ENCODE results near the gene AEBP1.
"Not testable (repeated sequence)": the region's sequence is repeated elsewhere in the genome, so short reads cannot be mapped to it uniquely, and the experiment has no call there.

The AEBP1 gene

GRCh38 chr7:44121761-44122420, 17.7 kb downstream of the AEBP1 start:
- DNase-seq = no peak

DNA sequence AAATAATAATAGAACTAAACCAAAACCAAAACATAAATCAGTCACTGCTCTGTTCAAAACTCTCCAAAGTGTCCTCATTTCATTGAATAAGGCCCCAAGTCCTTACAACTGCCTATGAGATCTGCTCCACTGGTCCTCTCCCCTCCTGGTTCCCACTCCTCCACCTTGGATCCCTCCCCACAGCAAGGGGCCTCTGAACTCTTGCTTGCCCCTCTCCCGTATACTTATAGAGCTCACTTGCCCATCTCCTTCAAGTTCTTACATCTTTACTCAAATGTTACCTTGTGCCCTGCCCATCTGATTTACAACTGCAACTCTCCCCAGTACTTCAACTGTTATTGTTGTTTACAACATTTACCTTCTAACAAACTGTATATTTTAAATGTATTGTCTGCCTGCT, 18.4 kb downstream of the AEBP1 start:
- DNase-seq = no peak

DNA sequence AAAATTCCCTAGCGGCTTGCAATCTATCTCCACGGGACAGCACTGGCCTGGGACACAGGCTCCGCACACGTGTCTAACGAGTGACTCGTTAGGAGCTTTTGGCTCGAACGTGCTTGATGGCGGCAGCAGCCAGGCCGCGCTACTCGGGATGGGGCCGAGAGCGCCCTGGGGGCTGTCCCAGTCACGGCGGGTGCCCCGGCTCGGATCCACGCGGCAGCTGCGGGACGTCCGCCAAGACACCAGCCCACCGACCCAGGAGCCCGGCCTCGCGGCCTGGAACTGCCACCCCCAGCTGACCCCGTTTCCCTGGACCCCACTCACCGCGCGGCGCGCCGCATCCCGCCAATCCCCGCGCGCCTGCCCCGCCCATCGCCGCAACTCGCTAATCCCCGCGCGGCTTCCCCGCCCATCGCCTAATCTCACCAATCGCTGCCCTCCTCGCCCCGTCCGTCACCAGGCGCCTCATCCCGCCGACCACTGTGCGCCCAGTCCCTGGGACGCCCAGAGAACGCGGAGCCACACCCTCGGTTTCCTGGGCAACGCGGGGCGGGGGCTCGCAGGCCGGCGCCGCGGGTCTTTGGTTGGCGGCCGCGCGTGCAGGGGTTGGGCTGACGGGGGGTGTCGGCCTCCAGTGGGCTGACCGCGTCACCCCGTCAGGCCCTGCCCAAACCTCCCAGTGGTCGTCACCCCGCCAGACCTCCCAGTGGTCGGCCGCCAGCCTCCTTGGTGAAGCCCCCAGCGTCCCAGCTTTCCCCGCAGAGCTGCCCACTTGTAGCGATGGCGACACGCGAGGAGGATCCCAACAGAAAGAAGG, 19.3 kb downstream of the AEBP1 start, which contains the start of gene POLD2:
POLD2 (minus strand) TSS at position 359 of the 814 bp plus-strand sequence. CDS start 1,495 bp downstream, outside the sequence.
- peak; percentile 96 for DNase-seq

DNA sequence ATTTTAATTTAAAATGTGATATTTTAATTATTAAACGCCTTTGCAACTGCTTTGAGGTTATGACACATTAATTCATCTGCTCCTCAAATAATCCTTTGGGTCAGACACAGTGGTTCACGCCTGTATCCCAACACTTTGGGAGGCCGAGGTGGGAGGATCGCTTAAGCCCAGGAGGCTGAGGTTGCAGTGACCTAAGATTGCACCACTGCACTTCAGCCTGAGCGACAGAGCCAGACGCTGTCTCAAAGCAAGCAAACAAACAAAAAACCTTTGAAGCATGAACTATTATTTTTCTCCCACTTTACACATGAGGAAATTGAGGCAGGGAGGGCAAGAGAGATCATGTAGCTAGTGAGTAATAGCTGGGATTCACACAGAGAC, 20.7 kb downstream of the AEBP1 start:
- DNase-seq = no peak

DNA sequence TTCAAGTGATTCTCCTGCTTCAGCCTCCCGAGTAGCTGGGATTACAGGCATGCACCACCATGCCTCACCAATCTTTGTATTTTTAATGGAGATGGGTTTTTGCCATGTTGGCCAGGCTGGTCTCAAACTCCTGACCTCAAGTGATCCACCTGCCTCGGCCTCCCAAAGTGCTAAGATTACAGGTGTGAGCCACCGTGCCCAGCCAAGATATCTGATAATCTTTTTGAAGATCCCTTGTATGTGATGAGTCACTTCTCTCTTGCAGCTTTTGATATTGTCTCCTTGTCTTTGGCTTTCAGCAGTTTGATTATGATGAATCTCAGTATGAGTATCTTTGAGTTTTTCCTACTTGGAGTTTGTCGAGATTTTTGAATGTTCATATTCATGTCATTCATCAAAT, 22.4 kb downstream of the AEBP1 start:
- not testable (repeated sequence) for DNase-seq

DNA sequence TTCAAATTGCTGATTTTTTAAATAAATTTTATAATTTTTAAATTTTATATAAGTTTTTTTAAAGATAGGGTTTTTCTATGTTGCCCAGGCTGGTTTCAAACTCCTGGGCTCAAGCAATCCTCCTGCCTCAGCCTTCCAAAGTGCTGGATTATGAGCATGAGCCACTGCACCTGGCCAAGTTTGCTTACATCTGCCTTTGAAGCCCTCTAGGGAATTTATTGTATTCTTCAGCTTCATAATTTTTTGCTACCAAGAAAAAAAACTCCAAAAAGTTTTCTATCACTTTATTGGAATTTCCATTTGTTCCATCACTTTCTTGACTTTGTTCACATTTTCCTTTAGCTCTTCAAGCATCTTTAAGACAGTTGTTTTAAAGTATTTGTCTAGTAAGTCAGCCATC, 23.0 kb downstream of the AEBP1 start:
- no peak for DNase-seq

DNA sequence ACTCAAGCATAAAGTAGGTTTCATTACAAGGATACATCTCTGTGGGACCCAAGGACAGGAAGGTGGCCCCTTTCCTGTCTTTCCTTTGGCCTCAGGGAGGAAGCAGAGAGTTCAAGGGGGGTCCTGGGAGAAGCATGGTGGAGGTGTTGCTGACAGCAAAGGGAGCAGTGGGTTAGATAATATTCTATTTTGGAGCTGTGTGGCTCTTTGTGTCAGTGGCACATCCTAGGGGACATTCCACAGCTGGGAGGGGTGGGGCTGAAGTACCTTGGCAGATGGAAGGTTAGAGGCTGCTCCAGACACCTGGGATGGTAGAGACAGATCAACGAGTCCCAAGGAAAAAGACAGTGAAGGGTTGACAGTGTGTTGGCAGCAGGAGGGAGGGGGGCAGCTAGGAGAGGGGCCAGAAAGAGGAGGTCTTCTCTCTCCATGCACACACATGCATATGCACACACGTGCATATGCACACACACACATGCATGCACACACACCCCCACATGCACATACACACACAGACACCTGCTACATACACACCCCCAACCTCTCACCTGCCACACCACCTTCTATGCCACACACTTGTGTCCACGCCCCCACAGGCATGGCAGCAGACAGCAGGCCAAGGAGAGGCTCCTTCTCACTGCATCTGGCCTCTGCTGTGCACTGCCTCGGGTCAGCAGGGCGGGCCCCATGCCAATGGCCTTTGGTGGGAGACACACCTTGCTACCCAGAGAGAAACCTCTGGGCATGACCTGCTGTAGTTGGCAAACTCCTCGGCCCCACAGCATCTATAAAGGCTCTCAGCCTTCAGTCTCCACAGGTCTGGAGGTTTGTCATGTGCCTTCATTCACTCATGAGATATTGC, 24.8 kb downstream of the AEBP1 start:
- no peak for DNase-seq

DNA sequence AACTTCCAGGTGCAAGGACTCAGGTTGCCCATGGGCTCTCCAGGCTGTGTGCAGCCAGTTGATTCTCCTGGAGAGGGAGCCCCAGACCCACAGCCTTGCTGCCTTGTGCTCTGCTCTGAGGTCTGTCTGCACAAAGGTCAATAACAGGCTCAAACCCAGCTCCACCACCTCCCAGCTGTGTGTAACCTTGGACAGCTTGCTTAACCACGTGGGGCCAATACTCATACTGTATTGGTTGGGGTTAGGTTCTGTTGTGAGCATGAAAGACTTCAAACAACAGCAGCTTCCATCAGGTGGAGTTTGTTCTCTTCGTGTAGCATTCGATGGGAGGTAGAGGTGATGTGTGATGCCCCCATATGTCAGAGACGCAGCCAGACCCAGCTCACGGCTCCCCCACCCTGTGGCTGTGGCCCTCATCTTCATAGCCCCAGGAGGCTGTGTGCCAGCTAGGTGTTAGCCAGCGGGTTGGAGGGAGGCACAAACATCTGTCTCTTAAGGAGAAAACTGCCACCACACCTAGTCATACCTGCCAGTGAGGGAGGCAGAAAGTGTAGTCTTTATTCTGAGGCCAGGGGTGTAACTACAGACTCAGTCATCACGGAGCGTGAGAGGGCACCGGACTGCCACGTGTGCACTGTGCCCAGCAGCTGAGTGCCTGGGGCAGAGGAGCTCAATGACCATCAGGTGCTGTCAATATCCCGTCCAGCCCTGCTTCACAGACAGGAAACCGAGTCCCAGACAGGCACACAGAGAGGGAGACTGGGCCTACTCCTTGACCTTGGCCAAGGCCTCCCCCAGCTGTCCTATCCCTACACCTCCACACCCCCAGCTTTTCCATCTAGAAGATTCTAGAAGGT, 27.3 kb downstream of the AEBP1 start:
- DNase-seq = peak; percentile 41

DNA sequence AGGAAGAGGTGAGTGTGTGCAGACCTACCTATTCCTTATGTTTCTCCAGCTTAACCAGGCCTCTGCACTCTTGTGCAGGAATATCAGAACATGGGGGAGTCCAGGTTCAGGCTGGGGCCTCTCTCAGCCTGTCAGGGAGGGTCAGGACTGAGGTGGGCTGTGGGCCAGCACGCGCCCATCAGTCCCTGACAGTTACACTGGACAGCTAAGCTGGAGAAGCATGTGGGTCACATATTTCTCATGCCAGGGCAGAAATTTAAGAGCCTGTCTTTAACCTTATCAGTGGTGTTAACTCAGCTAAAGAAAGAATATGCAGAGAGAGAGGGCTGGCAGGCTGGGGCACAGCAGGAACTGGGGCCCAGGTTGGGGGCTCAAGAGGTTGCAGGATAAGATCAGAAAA, 27.9 kb downstream of the AEBP1 start:
- DNase-seq = no peak

DNA sequence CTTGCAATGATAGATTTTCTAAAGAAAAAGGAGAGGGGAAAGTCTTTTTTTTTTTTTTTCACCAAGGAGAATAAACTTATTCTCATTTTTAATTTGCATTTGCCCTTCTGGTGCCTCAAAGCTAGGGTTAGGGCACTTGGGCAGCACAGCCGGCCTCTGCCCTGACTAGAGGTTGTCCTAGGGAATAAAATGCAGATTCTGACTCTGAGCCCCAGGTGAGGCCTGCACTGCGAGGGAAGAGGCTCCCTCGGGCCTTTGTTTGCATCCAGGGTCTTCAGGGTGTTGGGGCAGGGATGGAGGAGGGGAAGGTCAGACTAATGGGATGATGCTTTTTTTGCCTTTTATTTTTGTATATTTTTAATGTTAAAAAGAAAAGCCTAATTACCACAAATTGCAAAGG, 29.1 kb downstream of the AEBP1 start:
- no peak for DNase-seq

DNA sequence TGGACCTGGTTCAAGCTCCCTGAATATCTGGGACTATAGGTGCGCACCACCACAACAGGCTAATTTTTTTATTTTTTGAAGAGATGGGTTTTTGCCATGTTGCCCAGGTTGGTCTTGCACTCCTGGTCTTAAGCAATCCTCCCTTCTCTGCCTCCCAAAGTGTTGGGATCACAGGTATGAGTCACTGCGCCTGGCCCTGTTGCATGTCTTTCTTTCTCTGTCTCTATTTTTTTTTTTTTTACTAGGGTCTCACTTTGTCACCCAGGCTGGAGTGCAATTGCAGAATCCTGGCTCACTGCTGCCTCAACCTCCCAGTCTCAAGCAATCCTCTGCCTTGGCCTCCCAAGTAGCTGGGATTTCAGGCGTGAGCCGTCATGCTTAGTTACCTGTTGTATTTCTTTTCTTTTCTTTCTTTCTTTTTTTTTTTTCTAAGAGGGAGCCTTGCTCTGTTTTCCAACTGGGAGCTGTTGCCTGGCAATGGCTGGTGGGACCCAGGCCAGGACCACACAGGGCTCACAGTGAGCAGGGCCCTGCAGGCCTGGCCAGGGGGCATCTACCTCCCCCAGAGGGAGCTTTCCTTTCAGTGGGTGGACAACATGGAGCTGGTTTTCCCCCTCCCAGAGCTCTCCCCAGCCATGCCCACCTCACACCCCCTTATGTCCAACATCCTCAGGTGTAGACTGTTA, 30.9 kb downstream of the AEBP1 start:
- DNase-seq = no peak

DNA sequence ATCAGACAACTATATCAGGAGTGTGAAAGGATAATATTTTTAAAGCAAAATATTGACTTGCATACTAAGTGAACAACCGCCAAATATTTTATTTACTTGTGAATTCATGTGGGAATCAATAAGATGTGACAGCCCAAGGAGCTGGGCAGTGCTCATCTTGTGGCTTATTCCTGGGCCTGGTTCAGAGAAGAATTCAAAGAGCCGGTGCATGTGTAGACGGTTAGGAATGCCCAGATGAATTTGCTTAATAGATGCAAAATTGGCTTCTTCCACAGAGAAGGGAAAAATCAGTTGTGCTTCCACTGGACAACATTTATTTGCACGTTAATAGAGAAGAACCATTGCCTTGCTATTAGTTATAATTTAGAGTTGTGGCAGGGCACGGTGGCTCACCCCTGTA, 32.6 kb downstream of the AEBP1 start:
- DNase-seq = no peak

GRCh38 chr7:44138698-44139097, 34.6 kb downstream of the AEBP1 start:
- DNase-seq = no peak

DNA sequence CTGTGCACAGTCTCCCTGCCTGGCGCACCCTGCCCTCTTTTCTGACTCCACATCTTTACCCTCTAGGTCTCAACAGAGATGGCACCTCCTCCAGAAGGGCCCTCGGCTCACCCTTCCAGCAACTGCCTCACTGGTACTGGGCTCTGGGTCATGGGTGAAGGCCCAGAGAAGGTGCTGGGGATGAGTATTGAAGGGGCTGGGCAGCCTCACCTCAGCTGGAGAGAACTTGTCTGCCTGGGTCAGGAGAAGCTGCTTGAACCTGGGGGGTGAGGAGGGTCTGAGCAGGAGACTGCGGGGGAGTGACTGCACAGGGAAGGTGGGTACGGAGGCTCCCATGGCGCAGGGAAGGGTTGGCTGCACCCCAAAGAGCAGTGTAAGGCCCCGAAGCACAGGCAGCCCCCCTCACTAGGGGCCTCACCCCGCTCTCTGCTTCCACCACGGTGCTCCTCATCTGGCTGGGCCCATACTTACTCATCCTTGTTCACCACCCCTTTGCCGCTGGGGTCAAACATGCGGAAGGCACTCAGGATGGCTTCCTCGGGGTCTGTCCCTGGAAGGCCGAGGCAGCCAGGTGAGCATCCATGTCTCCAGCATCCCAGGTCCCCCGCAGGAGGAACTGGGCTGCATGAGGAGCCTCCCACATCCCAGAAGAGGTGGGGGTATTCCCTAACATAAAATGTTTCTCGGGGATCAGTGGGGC, 35.3 kb downstream of the AEBP1 start:
- no peak for DNase-seq

DNA sequence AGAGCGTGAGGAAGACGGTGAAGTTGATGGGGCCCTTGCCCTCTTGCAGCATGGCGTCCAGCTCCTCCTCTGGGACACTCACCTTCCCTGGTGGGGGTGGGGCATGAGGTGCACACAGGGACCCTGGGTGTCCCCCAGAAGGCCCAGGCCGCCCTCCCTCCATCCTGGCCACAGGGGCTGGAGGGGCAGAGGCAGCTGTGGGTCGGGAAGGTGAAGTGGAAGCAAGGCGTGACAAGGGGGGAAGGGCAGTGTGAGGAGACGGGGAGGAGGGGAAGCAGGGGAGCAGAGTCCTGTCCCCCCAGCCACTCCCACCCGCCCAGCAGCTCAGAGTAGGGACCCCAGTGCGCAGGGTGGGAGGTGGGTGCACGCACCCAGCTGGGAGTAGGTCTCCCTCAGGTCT, 36.2 kb downstream of the AEBP1 start:
- DNase-seq = no peak

- DNase-seq = no peak
Measured at GRCh38 chr7:44141221-44141850, 37.2 kb downstream of the AEBP1 start, which contains the start of gene MYL7. MYL7 (minus strand) TSS chr7:44141332; CDS start chr7:44141305, 27 bp downstream.

DNA sequence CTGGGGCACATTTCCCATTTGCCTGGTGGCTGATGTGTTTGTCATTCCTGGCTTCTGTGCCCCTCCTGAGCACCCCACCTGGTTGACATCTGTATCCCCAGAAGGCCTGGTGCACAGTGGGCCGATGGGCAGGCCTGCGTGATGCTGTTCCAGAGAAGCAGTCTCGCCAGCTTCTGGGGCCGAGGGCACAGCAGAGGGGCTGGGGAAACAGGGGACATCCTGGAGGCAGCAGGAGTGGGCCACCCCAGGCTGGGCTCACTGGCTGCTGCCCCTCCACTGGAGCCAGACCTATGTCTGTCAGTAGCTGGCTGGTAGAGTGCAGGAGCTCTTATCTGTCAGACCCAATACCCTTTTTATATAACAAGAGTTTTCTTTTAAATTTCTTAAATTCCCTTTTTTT, 37.9 kb downstream of the AEBP1 start:
- no peak for DNase-seq

GRCh38 chr7:44143646-44144250, 39.6 kb downstream of the AEBP1 start:
- DNase-seq = no peak

- no peak for DNase-seq
Measured at GRCh38 chr7:44144426-44144967, 40.4 kb downstream of the AEBP1 start.

- DNase-seq = no peak
Measured at GRCh38 chr7:44144968-44145478, 40.9 kb downstream of the AEBP1 start.

Measured in NCI-H510A treated with DMSO at 0.1 percent for 48 hours (cell line).